Skeletal muscle tissue (tissue), 4 donors: Measurements from ENCODE around the gene GNRHR. TPM values are rescaled to one million over a fixed set of nuclear protein-coding genes. Genes with fewer than 3 reads are reported as not detected.

ENCODE experiments used
- H3K27ac ChIP-seq: one replicate; pipeline ENCODE4 v1.7.0; 2013; ENCODE audit warnings: mild to moderate bottlenecking, low read depth, low read length, inconsistent platforms
- H3K27me3 ChIP-seq, 3 donors: one replicate each; pipeline ENCODE4 v1.7.0; 2013; ENCODE audit warnings: low read length in 3 of 3; ENCODE audit not compliant: control insufficient read depth in 3 of 3, insufficient read depth in 3 of 3
- H3K36me3 ChIP-seq, 3 donors: one replicate each; pipeline ENCODE4 v1.7.0; 2013; ENCODE audit warnings: low read length in 3 of 3; ENCODE audit not compliant: control insufficient read depth in 3 of 3, insufficient read depth in 3 of 3
- H3K4me1 ChIP-seq, 3 donors: one replicate each; pipeline ENCODE4 v1.7.0; 2013; ENCODE audit warnings: low read length in 3 of 3, mild to moderate bottlenecking in 3 of 3; ENCODE audit not compliant: control insufficient read depth in 3 of 3, insufficient read depth in 3 of 3
- H3K4me3 ChIP-seq, 3 donors: one replicate each; pipeline ENCODE4 v1.7.0; 2013; ENCODE audit warnings: low read length in 3 of 3
- H3K9ac ChIP-seq, 3 donors: one replicate each; pipeline ENCODE4 v1.7.0; 2013; ENCODE audit warnings: low read length in 3 of 3, mild to moderate bottlenecking in 3 of 3, moderate library complexity in 2 of 3, low read depth in 1 of 3
- H3K9me3 ChIP-seq, 3 donors: one replicate each; pipeline ENCODE4 v1.7.0; 2013; ENCODE audit warnings: low read length in 3 of 3; ENCODE audit not compliant: control insufficient read depth in 3 of 3
- total RNA-seq: library from RNA; depleted of rRNA; stranded (reverse); fragments of >200 nt; gene quantifications from one replicate; pipeline ENCODE4 v1.2.3, GENCODE V29; 2014
- donor health status: Osteomylitis.

Gene GNRHR
- total RNA-seq, 1 donor from 2014 or later, result not detected

- Histone ChIP-seq H3K27ac (no peak overlapping the region), H3K9me3 (no peaks in the 10 kb centered on the region), H3K4me1 (peaks cover 0 to 5% (median 5%) of the 10 kb centered on the region in 3 donors), H3K4me3 (no peak overlapping the region), H3K9ac (no peak overlapping the region), H3K36me3 (no peaks in the 10 kb centered on the region), H3K27me3 (no peaks in the 10 kb centered on the region)
Measured at GRCh38 chr4:67704843-67705242, 49.3 kb downstream of the GNRHR start.

- Histone ChIP-seq H3K9me3 (no peaks in the 10 kb centered on the region), H3K36me3 (no peaks in the 10 kb centered on the region), H3K27me3 (no peaks in the 10 kb centered on the region), H3K27ac (no peak overlapping the region), H3K9ac (peak overlapping the region in 1 of 3 donors; percentile 43), H3K4me1 (peaks cover 0 to 7% (median 7%) of the 10 kb centered on the region in 3 donors), H3K4me3 (peak overlapping the region in 1 of 3 donors; percentile 99)
Measured at GRCh38 chr4:67702166-67702565, 52.0 kb downstream of the GNRHR start.

- Histone ChIP-seq H3K4me3 (peak overlapping the region; percentile 81 to 99 (median 92)), H3K27ac (peak overlapping the region; percentile 84), H3K27me3 (no peaks in the 10 kb centered on the region), H3K36me3 (no peaks in the 10 kb centered on the region), H3K4me1 (peaks cover 0 to 7% (median 7%) of the 10 kb centered on the region in 3 donors), H3K9me3 (no peaks in the 10 kb centered on the region), H3K9ac (peak overlapping the region; percentile 1 to 74 (median 43))
Measured at GRCh38 chr4:67701517-67701850, 52.7 kb downstream of the GNRHR start.

GRCh38 chr4:67700738-67701516 is 53.3 kb downstream of the GNRHR start, which contains the start of gene UBA6:
UBA6 (minus strand) TSS chr4:67701155; CDS start chr4:67701119, 36 bp downstream.
- Histone ChIP-seq H3K9ac (peak within 1 kb of the TSS; percentile 86 to 88 (median 87)), H3K27ac (peak within 1 kb of the TSS; percentile 84), H3K4me3 (peak within 1 kb of the TSS; percentile 81 to 99 (median 92)), H3K27me3 (no peaks in the 10 kb centered on the region), H3K4me1 (peaks cover 0 to 7% (median 7%) of the 10 kb centered on the region in 3 donors), H3K36me3 (no peaks in the 10 kb centered on the region), H3K9me3 (no peaks in the 10 kb centered on the region)

- H3K9ac ChIP-seq, result peak overlapping the region; percentile 86 to 88 (median 87)
- H3K9me3 ChIP-seq, result no peaks in the 10 kb centered on the region
- H3K36me3 ChIP-seq, result no peaks in the 10 kb centered on the region
- peaks cover 0 to 7% (median 7%) of the 10 kb centered on the region in 3 donors for H3K4me1 ChIP-seq
- peak overlapping the region; percentile 81 to 99 (median 92) for H3K4me3 ChIP-seq
- H3K27ac ChIP-seq, result peak overlapping the region; percentile 84
- H3K27me3 ChIP-seq, result no peaks in the 10 kb centered on the region
Measured at GRCh38 chr4:67700116-67700737, 54.0 kb downstream of the GNRHR start.

GRCh38 chr4:67699603-67700002 is 54.6 kb downstream of the GNRHR start:
- Histone ChIP-seq H3K27ac (no peak overlapping the region), H3K27me3 (no peaks in the 10 kb centered on the region), H3K9ac (peak overlapping the region in 1 of 3 donors; percentile 88), H3K4me3 (peak overlapping the region in 2 of 3 donors; percentile 81 to 99), H3K4me1 (peaks cover 0 to 7% (median 7%) of the 10 kb centered on the region in 3 donors), H3K36me3 (no peaks in the 10 kb centered on the region), H3K9me3 (no peaks in the 10 kb centered on the region)

- H3K4me3 ChIP-seq, result no peak overlapping the region
- H3K9me3 ChIP-seq, result no peaks in the 10 kb centered on the region
- H3K9ac ChIP-seq, result no peak overlapping the region
- H3K27ac ChIP-seq, result no peak overlapping the region
- no peaks in the 10 kb centered on the region for H3K27me3 ChIP-seq
- no peaks in the 10 kb centered on the region for H3K36me3 ChIP-seq
- peaks cover 0 to 7% (median 7%) of the 10 kb centered on the region in 3 donors for H3K4me1 ChIP-seq
Measured at GRCh38 chr4:67697860-67698687, 56.1 kb downstream of the GNRHR start.

GRCh38 chr4:67696061-67696460 is 58.1 kb downstream of the GNRHR start:
- Histone ChIP-seq H3K4me1 (peaks cover 0 to 7% (median 7%) of the 10 kb centered on the region in 3 donors), H3K9me3 (no peaks in the 10 kb centered on the region), H3K9ac (no peak overlapping the region), H3K4me3 (no peak overlapping the region), H3K27me3 (no peaks in the 10 kb centered on the region), H3K27ac (no peak overlapping the region), H3K36me3 (peaks cover 0 to 8% (median 0%) of the 10 kb centered on the region in 3 donors)

- Histone ChIP-seq H3K27me3 (no peaks in the 10 kb centered on the region), H3K36me3 (peaks cover 0 to 8% (median 0%) of the 10 kb centered on the region in 3 donors), H3K4me1 (peaks cover 0 to under 1% (median 0%) of the 10 kb centered on the region in 3 donors), H3K9ac (no peak overlapping the region), H3K9me3 (no peaks in the 10 kb centered on the region), H3K4me3 (no peak overlapping the region), H3K27ac (no peak overlapping the region)
Measured at GRCh38 chr4:67694662-67695061, 59.5 kb downstream of the GNRHR start.
